DMS114 treated with DMSO at 0.1 percent for 48 hours (cell line): Measurements from ENCODE around the gene B4GALT1.

Source experiments
- DNase-seq: peaks from one replicate; lab custom pipeline; 2025; ENCODE audit not compliant: unreplicated experiment; lab: John Stamatoyannopoulos, UW

Gene B4GALT1

GRCh38 chr9:33125461-33125860, 41.7 kb downstream of the B4GALT1 start:
- no peak for DNase-seq

- peak; percentile 4 for DNase-seq
These were observed 42.3 kb downstream of the B4GALT1 start for GRCh38 chr9:33124751-33125381.

GRCh38 chr9:33124046-33124445, 43.1 kb downstream of the B4GALT1 start:
- no peak for DNase-seq

- no peak for DNase-seq
These were observed 43.6 kb downstream of the B4GALT1 start for GRCh38 chr9:33123407-33124031.

GRCh38 chr9:33120620-33121019, 46.5 kb downstream of the B4GALT1 start:
- DNase-seq: no peak

- DNase-seq: no peak
These were observed 49.3 kb downstream of the B4GALT1 start for GRCh38 chr9:33117796-33118195.

- no peak for DNase-seq
These were observed 49.8 kb downstream of the B4GALT1 start for GRCh38 chr9:33117306-33117705.

GRCh38 chr9:33116860-33117259, 50.3 kb downstream of the B4GALT1 start:
- DNase-seq: no peak

GRCh38 chr9:33114746-33115145, 52.4 kb downstream of the B4GALT1 start:
- DNase-seq: no peak

GRCh38 chr9:33113799-33114547, 53.2 kb downstream of the B4GALT1 start:
- DNase-seq: no peak

- no peak for DNase-seq
These were observed 55.0 kb downstream of the B4GALT1 start for GRCh38 chr9:33112094-33112493.

- DNase-seq: no peak
These were observed 55.5 kb downstream of the B4GALT1 start for GRCh38 chr9:33111631-33112030.

GRCh38 chr9:33110686-33111085, 56.5 kb downstream of the B4GALT1 start:
- no peak for DNase-seq

GRCh38 chr9:33109850-33110595, 57.1 kb downstream of the B4GALT1 start:
- DNase-seq: no peak

- no peak for DNase-seq
These were observed 58.0 kb downstream of the B4GALT1 start for GRCh38 chr9:33109097-33109496.

- no peak for DNase-seq
These were observed 58.7 kb downstream of the B4GALT1 start for GRCh38 chr9:33108472-33108871.

GRCh38 chr9:33107762-33108161, 59.4 kb downstream of the B4GALT1 start:
- no peak for DNase-seq

- no peak for DNase-seq
These were observed 60.1 kb downstream of the B4GALT1 start for GRCh38 chr9:33106827-33107621.

- DNase-seq: no peak
These were observed 60.8 kb downstream of the B4GALT1 start for GRCh38 chr9:33106372-33106771.

GRCh38 chr9:33105959-33106358, 61.2 kb downstream of the B4GALT1 start:
- no peak for DNase-seq

- no peak for DNase-seq
These were observed 61.6 kb downstream of the B4GALT1 start for GRCh38 chr9:33105504-33105903.
